ENCODE results near the gene EIF1. TPM values are rescaled to one million over a fixed set of nuclear protein-coding genes. Genes with fewer than 3 reads are reported as not detected.

The EIF1 gene
- total RNA-seq, 1 donor from 2014 or later, result 620 TPM

- Mint-ChIP-seq H3K9me3 (no peaks in the 10 kb centered on the region), H3K36me3 (ENCODE audit: low read depth) (no peaks in the 10 kb centered on the region), H3K4me3 (no peak overlapping the region)
Measured at GRCh38 chr17:41723801-41724475, 35.3 kb downstream of the EIF1 start.

GRCh38 chr17:41724476-41725050, 35.9 kb downstream of the EIF1 start:
- no peak overlapping the region for H3K4me3 Mint-ChIP-seq
- DNase-seq (ENCODE audit: low read depth, low spot score), result no peak
- no peaks in the 10 kb centered on the region for H3K4me1 Mint-ChIP-seq
- no peaks in the 10 kb centered on the region for H3K36me3 Mint-ChIP-seq (ENCODE audit: low read depth)
- H3K27me3 Mint-ChIP-seq (ENCODE audit: low read depth), result peaks cover 4% of the 10 kb centered on the region
- no peak overlapping the region for H3K27ac Mint-ChIP-seq (ENCODE audit: unreplicated experiment)
- no peaks in the 10 kb centered on the region for H3K9me3 Mint-ChIP-seq
- TF ChIP-seq, protein P1, sequence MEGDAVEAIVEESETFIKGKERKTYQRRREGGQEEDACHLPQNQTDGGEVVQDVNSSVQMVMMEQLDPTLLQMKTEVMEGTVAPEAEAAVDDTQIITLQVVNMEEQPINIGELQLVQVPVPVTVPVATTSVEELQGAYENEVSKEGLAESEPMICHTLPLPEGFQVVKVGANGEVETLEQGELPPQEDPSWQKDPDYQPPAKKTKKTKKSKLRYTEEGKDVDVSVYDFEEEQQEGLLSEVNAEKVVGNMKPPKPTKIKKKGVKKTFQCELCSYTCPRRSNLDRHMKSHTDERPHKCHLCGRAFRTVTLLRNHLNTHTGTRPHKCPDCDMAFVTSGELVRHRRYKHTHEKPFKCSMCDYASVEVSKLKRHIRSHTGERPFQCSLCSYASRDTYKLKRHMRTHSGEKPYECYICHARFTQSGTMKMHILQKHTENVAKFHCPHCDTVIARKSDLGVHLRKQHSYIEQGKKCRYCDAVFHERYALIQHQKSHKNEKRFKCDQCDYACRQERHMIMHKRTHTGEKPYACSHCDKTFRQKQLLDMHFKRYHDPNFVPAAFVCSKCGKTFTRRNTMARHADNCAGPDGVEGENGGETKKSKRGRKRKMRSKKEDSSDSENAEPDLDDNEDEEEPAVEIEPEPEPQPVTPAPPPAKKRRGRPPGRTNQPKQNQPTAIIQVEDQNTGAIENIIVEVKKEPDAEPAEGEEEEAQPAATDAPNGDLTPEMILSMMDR (conservative IDR thresholded peaks at IDR 0.05), result no peak

More at GRCh38 chr17:41723801-41724475, 35.3 kb downstream of the EIF1 start:
- Mint-ChIP-seq H3K4me1 (no peaks in the 10 kb centered on the region), H3K27me3 (ENCODE audit: low read depth) (peaks cover 4% of the 10 kb centered on the region), H3K27ac (ENCODE audit: unreplicated experiment) (no peak overlapping the region)
- DNase-seq (ENCODE audit: low read depth, low spot score), result no peak
- TF ChIP-seq, protein P1 (conservative IDR thresholded peaks at IDR 0.05), result no peak

GRCh38 chr17:41725134-41725533, 36.4 kb downstream of the EIF1 start:
- H3K4me1 Mint-ChIP-seq, result no peaks in the 10 kb centered on the region
- no peak overlapping the region for H3K27ac Mint-ChIP-seq (ENCODE audit: unreplicated experiment)
- TF ChIP-seq, protein P1 (conservative IDR thresholded peaks at IDR 0.05), result no peak
- H3K36me3 Mint-ChIP-seq (ENCODE audit: low read depth), result no peaks in the 10 kb centered on the region
- H3K27me3 Mint-ChIP-seq (ENCODE audit: low read depth), result peaks cover 6% of the 10 kb centered on the region
- H3K9me3 Mint-ChIP-seq, result no peaks in the 10 kb centered on the region
- H3K4me3 Mint-ChIP-seq, result no peak overlapping the region
- DNase-seq (ENCODE audit: low read depth, low spot score), result no peak

DNA sequence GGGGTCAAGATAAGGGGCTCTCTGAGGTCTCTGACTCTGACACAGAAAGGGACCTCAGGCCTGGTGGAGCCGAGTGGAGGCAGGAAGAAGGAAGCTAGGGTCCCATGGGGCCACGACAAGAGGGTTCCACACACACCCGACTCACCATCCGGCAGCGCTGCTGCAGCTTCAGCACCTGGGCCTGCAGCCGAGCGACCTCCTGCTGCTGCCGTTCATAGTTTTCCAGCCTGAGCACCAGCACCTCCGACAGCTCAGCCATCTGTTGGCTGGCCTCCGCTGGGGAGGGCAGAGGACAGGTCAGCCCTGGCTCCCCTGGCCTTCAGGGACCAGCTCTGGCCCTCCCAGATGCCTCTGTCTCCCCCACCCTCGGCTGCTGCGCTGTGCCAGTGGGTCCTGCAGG, 39.4 kb downstream of the EIF1 start:
- DNase-seq (ENCODE audit: low read depth, low spot score), result no peak
- H3K9me3 Mint-ChIP-seq, result no peaks in the 10 kb centered on the region

GRCh38 chr17:41730479-41730878, 41.8 kb downstream of the EIF1 start:
- Mint-ChIP-seq H3K27me3 (ENCODE audit: low read depth) (peaks cover 58% of the 10 kb centered on the region), H3K4me3 (no peak overlapping the region), H3K36me3 (ENCODE audit: low read depth) (no peaks in the 10 kb centered on the region), H3K9me3 (no peaks in the 10 kb centered on the region), H3K4me1 (peaks cover 8% of the 10 kb centered on the region), H3K27ac (ENCODE audit: unreplicated experiment) (no peak overlapping the region)
- TF ChIP-seq, protein P1 (conservative IDR thresholded peaks at IDR 0.05), result no peak
- DNase-seq (ENCODE audit: low read depth, low spot score), result no peak

More for the DNA sequence above, 39.4 kb downstream of the EIF1 start:
- Mint-ChIP-seq H3K4me3 (no peak overlapping the region), H3K4me1 (no peaks in the 10 kb centered on the region), H3K27me3 (ENCODE audit: low read depth) (peaks cover 35% of the 10 kb centered on the region), H3K36me3 (ENCODE audit: low read depth) (no peaks in the 10 kb centered on the region), H3K27ac (ENCODE audit: unreplicated experiment) (no peak overlapping the region)
- TF ChIP-seq, protein P1 (conservative IDR thresholded peaks at IDR 0.05), result no peak
